ENCODE measurements around the gene FCHSD2. TPM values are rescaled to one million over a fixed set of nuclear protein-coding genes. Genes with fewer than 3 reads are reported as not detected.

FCHSD2 gene
- total and polyA plus RNA-seq, 2 of the 8 experiments (the other 6 are each of a cell fraction or from before 2014, with no cell fraction given): 4.1 to 7.8 TPM

DNA sequence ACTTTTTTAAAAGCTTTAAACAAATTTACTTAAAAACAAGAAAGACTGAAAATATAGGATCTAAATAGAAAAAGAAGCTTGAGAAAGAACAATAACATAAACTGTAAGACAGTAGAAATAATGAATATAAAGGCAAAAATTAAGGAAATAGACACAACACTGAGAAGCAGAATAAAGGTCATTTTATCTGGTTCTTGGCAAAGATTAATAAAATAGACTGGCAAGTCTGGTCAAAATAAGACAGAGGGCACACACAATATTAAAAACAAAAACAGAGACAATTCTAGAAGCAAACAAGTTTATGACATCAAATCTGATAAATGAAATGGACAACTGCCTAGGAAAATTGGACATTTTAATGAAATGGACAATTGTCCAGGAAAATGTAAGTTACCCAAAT, 222.1 kb downstream of the FCHSD2 start:
- DNase-seq (ENCODE audit: low read depth in 1 of 2, low spot score in 2 of 2) (no peak), FAIRE-seq (no peak)
- no peaks in the 10 kb centered on the region for H3K23me2 ChIP-seq (ENCODE audit: low read depth, low read length)
- no peak overlapping the region for H3K23ac ChIP-seq (ENCODE audit: insufficient read length)
- H3K4me3 ChIP-seq (ENCODE audit: extremely low read depth in 1 of 4, insufficient read depth in 2 of 4, low read depth in 3 of 4, low read length in 4 of 4): no peak overlapping the region
- H4K91ac ChIP-seq (replicated peaks; ENCODE audit: insufficient read length, low read length): no peak overlapping the region
- H3K9me3 ChIP-seq (ENCODE audit: insufficient read depth in 2 of 2, low read depth in 1 of 2, low read length in 1 of 2): no peaks in the 10 kb centered on the region
- no peak overlapping the region for H2AFZ ChIP-seq (ENCODE audit: low read length)
- H2BK5ac ChIP-seq (ENCODE audit: low read depth, low read length): no peak overlapping the region
- H2BK15ac ChIP-seq (ENCODE audit: low read length): no peak overlapping the region
- CTCF ChIA-PET (ENCODE audit: partially characterized antibody): no interaction called here
- H2BK12ac ChIP-seq (ENCODE audit: low read depth, low read length): no peak overlapping the region
- no peak overlapping the region for H3K18ac ChIP-seq (ENCODE audit: extremely low read depth, low read length)
- no peaks in the 10 kb centered on the region for H3K4me1 ChIP-seq (replicated peaks in 1 of 4; ENCODE audit: control insufficient read depth in 3 of 4, insufficient read depth in 4 of 4, low read length in 3 of 4)
- no peak overlapping the region for H3K27ac ChIP-seq (ENCODE audit: low read depth, low read length)
- H3K56ac ChIP-seq (replicated peaks; ENCODE audit: insufficient read length, low read depth, low read length): no peak overlapping the region
- no peak overlapping the region for H2AK5ac ChIP-seq (ENCODE audit: low read depth, low read length)
- no peak overlapping the region for H4K5ac ChIP-seq (ENCODE audit: insufficient read length, low read depth, low read length)
- POLR2A ChIA-PET (ENCODE audit: partially characterized antibody): no interaction called here
- no peak overlapping the region for H4K8ac ChIP-seq (ENCODE audit: extremely low read depth, insufficient read depth, low read length)
- H3K14ac ChIP-seq (ENCODE audit: insufficient read length): no peak overlapping the region
- no peak overlapping the region for H3K4me2 ChIP-seq (ENCODE audit: insufficient read depth in 1 of 2, low read depth in 2 of 2, low read length in 2 of 2)
- H3K79me2 ChIP-seq (ENCODE audit: control insufficient read depth in 1 of 2, insufficient read depth in 2 of 2, low read length in 2 of 2): no peaks in the 10 kb centered on the region
- H3K4ac ChIP-seq (replicated peaks; ENCODE audit: insufficient read length, low read depth, low read length): no peak overlapping the region
- no peaks in the 10 kb centered on the region for H3K27me3 ChIP-seq (replicated peaks in 1 of 4; ENCODE audit: control insufficient read depth in 3 of 4, extremely low read depth in 1 of 4, insufficient read depth in 3 of 4, low read length in 3 of 4)
- no peaks in the 10 kb centered on the region for H3K36me3 ChIP-seq (ENCODE audit: control insufficient read depth in 2 of 4, insufficient read depth in 4 of 4, low read length in 3 of 4)
- no peak overlapping the region for H3K9ac ChIP-seq (replicated peaks in 1 of 4; ENCODE audit: extremely low read depth in 1 of 4, low read depth in 3 of 4, low read length in 3 of 4)
- no peaks in the 10 kb centered on the region for H3K79me1 ChIP-seq (ENCODE audit: low read depth, low read length)
- no peak overlapping the region for H2BK20ac ChIP-seq (ENCODE audit: low read length)
- H4K20me1 ChIP-seq (replicated peaks in 1 of 2; ENCODE audit: control insufficient read depth in 1 of 2, insufficient read depth in 2 of 2, low read length in 2 of 2): no peaks in the 10 kb centered on the region
- no peak overlapping the region for H2BK120ac ChIP-seq (replicated peaks; ENCODE audit: low read depth, low read length)
- no peak for TF ChIP-seq YY1 (IDR thresholded peaks at IDR 0.05; ENCODE audit: low read depth, low read length)
- no peak for TF ChIP-seq CHD1 (IDR thresholded peaks at IDR 0.05; ENCODE audit: low read depth, low read length)
- TF ChIP-seq JUN (IDR thresholded peaks at IDR 0.05; ENCODE audit: low read depth, low read length): no peak
- no peak for TF ChIP-seq HDAC2 (IDR thresholded peaks at IDR 0.05; ENCODE audit: borderline replicate concordance in 1 of 2, low read depth in 2 of 2, low read length in 2 of 2)
- TF ChIP-seq FOSL1 (IDR thresholded peaks at IDR 0.05; ENCODE audit: insufficient read depth, low read depth, low read length): no peak
- TF ChIP-seq TCF12 (IDR thresholded peaks at IDR 0.05; ENCODE audit: low read depth, low read length): no peak
- no peak for TF ChIP-seq BCL11A (IDR thresholded peaks at IDR 0.05; ENCODE audit: low read depth in 2 of 2, low read length in 2 of 2)
- TF ChIP-seq MAX (IDR thresholded peaks at IDR 0.05): no peak
- no peak for TF ChIP-seq TAF7 (optimal IDR thresholded peaks at IDR 0.05; ENCODE audit: borderline replicate concordance, low read depth, low read length)
- no peak for TF ChIP-seq ASH2L (IDR thresholded peaks at IDR 0.05; ENCODE audit: low read length)
- no peak for TF ChIP-seq GTF2F1 (IDR thresholded peaks at IDR 0.05; ENCODE audit: borderline replicate concordance, low read depth, low read length)
- no peak for TF ChIP-seq CEBPB (IDR thresholded peaks at IDR 0.05; ENCODE audit: low read depth, low read length)
- TF ChIP-seq POLR2A (IDR thresholded peaks at IDR 0.05; ENCODE audit: control extremely low read depth in 1 of 2, low read depth in 2 of 2, low read length in 2 of 2): no peak
- TF ChIP-seq SAP30 (IDR thresholded peaks at IDR 0.05; ENCODE audit: insufficient read depth, insufficient replicate concordance, low read length): no peak
- TF ChIP-seq BACH1 (IDR thresholded peaks at IDR 0.05; ENCODE audit: low read length): no peak
